Measurements from ENCODE around the gene HCFC2. TPM values are rescaled to one million over a fixed set of nuclear protein-coding genes. Genes with fewer than 3 reads are reported as not detected.

Gene HCFC2
- total and polyA plus RNA-seq, 8 donors = 16.7 to 26.8 (median 25.2) TPM

- Histone ChIP-seq H3K4me1 (no peaks in the 10 kb centered on the region), H3K27ac (no peak overlapping the region), H3K4me3 (no peak overlapping the region), H3K27me3 (no peaks in the 10 kb centered on the region), H3K9me3 (no peaks in the 10 kb centered on the region), H3K36me3 (peaks cover 0 to 89% of the 10 kb centered on the region in 2 donors)
- intact Hi-C loops (cut with DNase I) = no loop called here
- ATAC-seq (no peak), DNase-seq (no peak)
- no peak for TF ChIP-seq CTCF (IDR thresholded peaks at IDR 0.05)
Observed at GRCh38 chr12:104090685-104091084, 26.4 kb downstream of the HCFC2 start.

DNA sequence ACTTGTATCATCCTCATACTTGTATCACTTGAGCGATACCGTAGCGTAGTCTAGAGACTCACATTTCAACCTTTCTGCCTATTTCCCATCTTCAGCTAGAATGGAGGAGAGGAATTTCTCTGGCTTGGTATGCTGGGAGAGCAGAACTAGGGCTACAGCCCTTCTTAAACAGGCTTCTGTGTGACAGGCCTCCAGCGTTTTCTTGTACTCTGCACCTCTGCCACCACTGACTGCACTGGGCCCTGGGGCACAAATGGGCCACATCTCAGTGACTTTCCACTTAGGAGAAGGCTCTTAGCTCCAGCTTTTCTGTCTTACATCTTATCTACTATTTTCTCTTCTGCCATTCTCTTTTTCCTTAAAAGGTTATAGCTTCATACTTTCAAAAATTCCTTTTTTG, 26.8 kb downstream of the HCFC2 start:
- H3K4me3 ChIP-seq = no peak overlapping the region
- H3K27me3 ChIP-seq = no peaks in the 10 kb centered on the region
- peaks cover 0 to 89% of the 10 kb centered on the region in 2 donors for H3K36me3 ChIP-seq
- no peaks in the 10 kb centered on the region for H3K9me3 ChIP-seq
- no peak for DNase-seq
- TF ChIP-seq CTCF (IDR thresholded peaks at IDR 0.05) = no peak
- H3K4me1 ChIP-seq = no peaks in the 10 kb centered on the region
- H3K27ac ChIP-seq = no peak overlapping the region
- no peak for ATAC-seq
- intact Hi-C loops (cut with DNase I) = no loop called here

- H3K4me1 ChIP-seq = no peaks in the 10 kb centered on the region
- no peaks in the 10 kb centered on the region for H3K27me3 ChIP-seq
- ATAC-seq (no peak), DNase-seq (no peak)
- no peak for TF ChIP-seq CTCF (IDR thresholded peaks at IDR 0.05)
- no peak overlapping the region for H3K4me3 ChIP-seq
- H3K9me3 ChIP-seq = no peaks in the 10 kb centered on the region
- H3K27ac ChIP-seq = no peak overlapping the region
- intact Hi-C loops (cut with DNase I) = no loop called here
- H3K36me3 ChIP-seq = peaks cover 0 to 90% of the 10 kb centered on the region in 2 donors
Observed at GRCh38 chr12:104094284-104094683, 30.0 kb downstream of the HCFC2 start.

- Histone ChIP-seq H3K27me3 (no peaks in the 10 kb centered on the region), H3K36me3 (peaks cover 0 to 96% of the 10 kb centered on the region in 2 donors), H3K27ac (no peak overlapping the region), H3K9me3 (no peaks in the 10 kb centered on the region), H3K4me3 (no peak overlapping the region), H3K4me1 (no peaks in the 10 kb centered on the region)
- ATAC-seq (no peak), DNase-seq (no peak)
- TF ChIP-seq CTCF (IDR thresholded peaks at IDR 0.05) = no peak
- intact Hi-C loops (cut with DNase I) = no loop called here
Observed at GRCh38 chr12:104095289-104095688, 31.0 kb downstream of the HCFC2 start.

- Histone ChIP-seq H3K27me3 (no peaks in the 10 kb centered on the region), H3K36me3 (peaks cover 0 to 94% of the 10 kb centered on the region in 2 donors), H3K4me1 (no peaks in the 10 kb centered on the region), H3K4me3 (no peak overlapping the region), H3K27ac (no peak overlapping the region), H3K9me3 (no peaks in the 10 kb centered on the region)
- no peak for TF ChIP-seq CTCF (IDR thresholded peaks at IDR 0.05)
- no peak for DNase-seq
- ATAC-seq = no peak
- intact Hi-C loops (cut with DNase I) = no loop called here
Observed at GRCh38 chr12:104097954-104098353, 33.6 kb downstream of the HCFC2 start.
